Cardiac fibroblast (primary cell): ENCODE results near the gene TRMT44.

Source experiments
- DNase-seq, 2 donors: peaks; one replicate each; pipeline versions ENCODE4 v3.0.0 to v3.0.0-alpha.2; 2010; ENCODE audit warnings: low read depth in 2 of 2
- H3K4me3 ChIP-seq, 2 donors: replicated peaks in 1 of 2; 1 replicate in 1 of 2; 2 replicates in 1 of 2; pipeline ENCODE4 v1.5.1; 2011; ENCODE audit warnings: low read depth in 2 of 2, low read length in 2 of 2, mild to moderate bottlenecking in 2 of 2, moderate library complexity in 1 of 2
- TF ChIP-seq, protein P1 (sequence below): IDR thresholded peaks from one replicate; pipeline ENCODE4 v1.5.1; 2011; ENCODE audit warnings: low read depth, mild to moderate bottlenecking, low read length, inconsistent platforms

The TRMT44 gene

DNA sequence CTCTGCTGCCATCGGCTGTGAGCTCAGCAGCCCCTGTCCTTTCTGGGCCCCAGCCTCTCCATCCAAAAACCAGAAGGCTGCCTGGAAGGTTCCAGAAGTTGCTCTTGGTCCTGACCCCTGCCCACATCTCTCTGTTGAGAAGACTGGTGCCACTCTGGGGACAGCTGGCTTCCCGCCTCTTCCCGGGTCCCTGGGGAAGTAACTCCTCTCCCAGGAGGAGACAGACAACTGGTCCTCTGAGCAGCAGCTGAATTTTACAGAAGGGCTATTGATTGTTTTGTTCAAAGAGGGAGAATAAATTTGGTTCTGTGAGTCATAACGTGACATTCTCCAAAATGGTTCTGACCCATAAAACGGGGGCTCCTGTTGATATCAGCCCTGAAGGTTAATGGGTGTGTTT is 61.2 kb downstream of the TRMT44 start:
- TF ChIP-seq, protein P1, sequence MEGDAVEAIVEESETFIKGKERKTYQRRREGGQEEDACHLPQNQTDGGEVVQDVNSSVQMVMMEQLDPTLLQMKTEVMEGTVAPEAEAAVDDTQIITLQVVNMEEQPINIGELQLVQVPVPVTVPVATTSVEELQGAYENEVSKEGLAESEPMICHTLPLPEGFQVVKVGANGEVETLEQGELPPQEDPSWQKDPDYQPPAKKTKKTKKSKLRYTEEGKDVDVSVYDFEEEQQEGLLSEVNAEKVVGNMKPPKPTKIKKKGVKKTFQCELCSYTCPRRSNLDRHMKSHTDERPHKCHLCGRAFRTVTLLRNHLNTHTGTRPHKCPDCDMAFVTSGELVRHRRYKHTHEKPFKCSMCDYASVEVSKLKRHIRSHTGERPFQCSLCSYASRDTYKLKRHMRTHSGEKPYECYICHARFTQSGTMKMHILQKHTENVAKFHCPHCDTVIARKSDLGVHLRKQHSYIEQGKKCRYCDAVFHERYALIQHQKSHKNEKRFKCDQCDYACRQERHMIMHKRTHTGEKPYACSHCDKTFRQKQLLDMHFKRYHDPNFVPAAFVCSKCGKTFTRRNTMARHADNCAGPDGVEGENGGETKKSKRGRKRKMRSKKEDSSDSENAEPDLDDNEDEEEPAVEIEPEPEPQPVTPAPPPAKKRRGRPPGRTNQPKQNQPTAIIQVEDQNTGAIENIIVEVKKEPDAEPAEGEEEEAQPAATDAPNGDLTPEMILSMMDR, result no peak
- no peak overlapping the region for H3K4me3 ChIP-seq
- no peak for DNase-seq

DNA sequence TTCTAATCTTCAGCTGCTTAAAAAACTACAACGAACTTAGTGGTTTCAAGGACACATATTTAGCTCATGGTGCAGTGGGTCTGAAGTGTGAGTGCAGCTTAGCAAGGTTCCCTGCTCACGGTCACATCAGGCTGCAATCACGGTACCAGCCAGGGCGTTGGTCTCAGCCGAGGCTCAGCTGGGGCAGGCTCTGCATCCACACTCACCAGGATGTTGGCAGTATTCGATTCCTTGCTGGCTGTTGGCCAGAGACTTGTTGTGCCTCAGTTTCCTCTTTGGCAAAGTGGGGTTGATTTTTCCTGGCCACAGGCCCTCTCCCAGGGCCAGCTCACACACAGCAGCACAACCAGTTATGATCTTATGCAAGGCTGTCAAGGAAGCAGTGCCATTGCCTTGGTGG is 61.8 kb downstream of the TRMT44 start:
- TF ChIP-seq, protein P1, result no peak

DNA sequence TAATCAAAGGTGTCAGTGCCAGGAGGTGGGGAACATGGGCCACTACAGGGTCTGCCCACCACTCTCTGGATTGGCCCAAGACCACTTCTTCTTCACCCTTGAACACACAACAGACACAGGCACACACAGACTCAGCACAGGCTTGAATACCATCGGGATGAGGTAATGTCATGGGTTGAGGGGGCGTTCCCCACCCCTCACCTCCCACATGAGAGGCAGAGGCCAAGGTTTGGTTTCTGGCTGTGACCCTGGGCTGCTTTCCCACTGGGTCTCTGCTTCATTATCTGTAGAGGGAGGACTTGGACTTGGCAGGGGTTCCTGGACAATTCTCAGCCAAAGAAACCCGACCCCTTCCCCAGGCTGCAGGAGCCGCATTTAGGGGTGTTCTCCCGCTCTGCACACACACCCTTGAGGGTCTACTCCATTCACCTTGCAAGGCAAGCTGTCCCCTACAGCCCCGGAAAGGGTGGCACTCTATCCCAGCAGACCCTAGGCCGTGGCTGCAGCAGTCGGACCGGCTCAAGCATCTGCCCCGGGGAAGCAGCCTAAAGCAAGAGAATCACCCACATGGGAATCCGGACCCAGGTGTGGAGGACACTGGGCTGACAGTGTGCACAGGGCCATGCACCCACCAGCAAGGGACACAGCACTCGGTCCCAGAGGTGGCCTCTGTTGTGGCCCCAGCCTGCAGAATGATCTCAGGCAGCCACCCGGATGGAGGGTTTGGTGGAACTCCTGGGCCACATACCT is 62.4 kb downstream of the TRMT44 start:
- TF ChIP-seq, protein P1, result no peak

More for the DNA sequence above, 61.8 kb downstream of the TRMT44 start:
- DNase-seq, result no peak
- no peak overlapping the region for H3K4me3 ChIP-seq

DNA sequence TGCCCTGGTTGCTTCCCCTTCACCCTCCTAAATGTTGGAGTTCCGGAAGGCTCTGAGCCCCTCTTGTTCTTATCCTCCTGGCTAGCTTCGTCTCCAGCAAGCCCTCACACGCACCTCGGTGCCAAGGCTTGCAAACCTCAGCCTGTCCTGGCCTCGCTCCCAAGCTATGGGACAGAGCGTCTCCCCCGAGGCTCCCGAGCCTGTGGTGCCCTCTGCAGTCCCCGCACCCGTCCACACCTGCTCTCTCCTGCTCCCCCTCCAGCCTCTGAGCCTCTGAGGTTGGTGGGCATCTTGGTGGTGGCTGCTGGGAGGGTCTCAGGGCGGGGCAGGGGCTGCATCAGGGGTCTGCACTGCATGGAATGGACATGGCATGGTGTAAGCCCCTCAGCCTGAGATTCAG is 63.2 kb downstream of the TRMT44 start:
- no peak for DNase-seq
- H3K4me3 ChIP-seq, result no peak overlapping the region
- TF ChIP-seq, protein P1, result no peak

More for the DNA sequence above, 62.4 kb downstream of the TRMT44 start:
- H3K4me3 ChIP-seq, result no peak overlapping the region
- peak in 1 of 2 donors; percentile 58 for DNase-seq

DNA sequence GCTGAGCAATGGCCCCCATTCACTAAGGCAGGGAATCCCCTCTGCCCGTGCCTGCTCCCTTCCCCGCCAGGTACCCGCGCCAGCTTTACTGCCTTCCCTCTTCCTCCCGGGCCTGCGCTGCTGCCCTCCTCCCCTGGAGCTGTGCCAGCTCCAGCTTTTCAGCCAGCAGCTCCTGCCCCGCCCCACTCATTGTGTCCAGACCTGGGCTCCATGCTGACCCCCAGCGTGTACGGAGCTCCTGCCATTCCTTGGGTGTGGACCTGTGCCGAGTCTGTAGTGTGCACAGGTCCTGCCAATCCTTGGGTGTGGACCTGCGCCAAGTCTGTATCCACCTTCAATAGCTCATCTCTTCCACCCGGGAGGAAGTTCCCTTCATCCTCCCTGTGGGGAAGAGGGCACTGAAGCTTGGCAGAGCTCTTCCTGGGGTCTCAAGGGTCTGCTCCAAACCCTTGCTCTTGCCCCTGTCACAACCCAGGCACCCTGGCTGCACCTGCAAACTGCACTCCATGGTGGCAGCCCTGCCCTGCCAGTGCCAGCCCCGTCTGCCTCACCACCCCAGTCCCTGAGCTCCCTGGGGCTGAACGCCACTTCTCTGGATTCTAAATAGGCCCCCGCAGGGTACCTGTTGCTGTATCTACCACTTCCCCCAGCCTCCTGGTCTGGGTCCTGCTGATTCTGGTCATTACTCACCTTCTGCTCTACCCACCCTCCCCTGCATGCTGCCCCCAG is 63.9 kb downstream of the TRMT44 start:
- TF ChIP-seq, protein P1, result no peak
- no peak overlapping the region for H3K4me3 ChIP-seq
- DNase-seq, result no peak

DNA sequence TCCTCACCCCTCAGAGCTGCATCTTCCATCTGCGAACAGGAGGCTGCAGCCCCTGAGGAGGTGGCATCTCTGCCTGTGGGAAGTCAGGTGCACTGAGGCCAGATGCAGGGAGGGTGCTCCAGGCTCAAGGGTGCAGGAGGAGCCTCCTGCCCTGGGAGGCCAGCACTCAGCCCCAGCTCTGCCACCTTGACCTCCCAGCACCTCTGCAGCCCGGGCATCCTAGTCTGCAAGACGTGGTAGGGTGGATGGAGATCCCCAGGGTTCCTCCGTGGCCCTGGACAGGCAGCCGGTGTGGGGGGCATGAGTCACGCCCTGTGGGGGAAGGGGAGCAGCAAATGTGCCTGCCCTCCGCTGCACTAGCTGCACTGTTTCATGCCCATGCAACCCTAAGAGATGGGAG is 64.7 kb downstream of the TRMT44 start:
- no peak overlapping the region for H3K4me3 ChIP-seq
- TF ChIP-seq, protein P1, result no peak
- no peak for DNase-seq
